Upper lobe of left lung (tissue), 6 donors: Measurements from ENCODE around the gene C11orf52. TPM values are rescaled to one million over a fixed set of nuclear protein-coding genes. Genes with fewer than 3 reads are reported as not detected.

Experiments
- ATAC-seq, 2 donors: fragments of 200-7000 bp; cut with Tn5 transposase; one replicate each; pipeline ENCODE4 v1.9.1; 2022; ENCODE audit warnings: mild to moderate bottlenecking in 2 of 2, moderate library complexity in 2 of 2; ENCODE audit not compliant: low FRiP score in 2 of 2
- DNase-seq, 2 donors: peaks; one replicate each; pipeline ENCODE4 v3.0.0-alpha.2; 2019 to 2020
- H3K27ac ChIP-seq, 4 donors: fragments of 200-600 bp; sonication (generic); one replicate each; pipeline ENCODE4 v1.5.1; 2016 to 2019
- H3K27me3 ChIP-seq, 4 donors: fragments of 200-600 bp; sonication (generic); one replicate each; pipeline ENCODE4 v1.5.1; 2017 to 2019
- H3K36me3 ChIP-seq, 4 donors: fragments of 200-600 bp; sonication (generic); one replicate each; pipeline ENCODE4 v1.5.1; 2016 to 2019
- H3K4me1 ChIP-seq, 4 donors: fragments of 200-600 bp; sonication (generic); one replicate each; pipeline ENCODE4 v1.5.1; 2018 to 2019
- H3K4me3 ChIP-seq, 4 donors: fragments of 200-600 bp; sonication (generic); one replicate each; pipeline ENCODE4 v1.5.1; 2017 to 2019; ENCODE audit warnings: mild to moderate bottlenecking in 2 of 4, moderate library complexity in 1 of 4
- H3K9me3 ChIP-seq, 4 donors: fragments of 200-600 bp; sonication (generic); one replicate each; pipeline ENCODE4 v1.5.1; 2018 to 2019
- CTCF ChIP-seq, 6 experiments: fragments of 450-650 bp in 4 of 6; fragments of 200-600 bp in 2 of 6; sonication (generic) in 2 of 6; IDR thresholded peaks; one replicate each; pipeline ENCODE4 v1.5.1; 2016 to 2019; ENCODE audit warnings: antibody characterized with exemption in 6 of 6
- EP300 ChIP-seq, 4 donors: sonication (generic); formaldehyde crosslinking; IDR thresholded peaks; one replicate each; pipeline ENCODE4 v1.5.1; 2017; ENCODE audit warnings: antibody characterized with exemption in 4 of 4, control low read depth in 2 of 4
- POLR2A ChIP-seq, 4 donors: fragments of 450-650 bp; IDR thresholded peaks; one replicate each; pipeline ENCODE4 v1.5.1; 2016 to 2017; ENCODE audit warnings: antibody characterized with exemption in 4 of 4, mild to moderate bottlenecking in 2 of 4
- POLR2AphosphoS5 ChIP-seq, 2 donors: sonication (generic); formaldehyde crosslinking; IDR thresholded peaks; one replicate each; pipeline ENCODE4 v1.5.1; 2017; ENCODE audit warnings: antibody characterized with exemption in 2 of 2
- WGBS, 2 donors: methylation state at CpG; one replicate each; pipeline ENCODE4 v1.1.5; 2017 to 2018; 5-methylcytosine and 5-hydroxymethylcytosine counted together
- total RNA-seq, 6 donors: library from RNA; depleted of rRNA in 4 of 6; stranded (reverse); fragments of >200 nt in 4 of 6; gene quantifications; one replicate each; pipeline versions ENCODE4 v1.1.0 to v1.2.1, GENCODE V29; 2016 to 2021
- donor health status: DM: no; HTN: no; CAD: no; lungs with moderate emphysema.
- donor health status: DM: no; HTN: yes; CAD: no; lungs with severe emphysema.

Gene C11orf52
- total RNA-seq, 6 donors from 2014 or later: 7.1 to 26.7 (median 11.3) TPM

DNA sequence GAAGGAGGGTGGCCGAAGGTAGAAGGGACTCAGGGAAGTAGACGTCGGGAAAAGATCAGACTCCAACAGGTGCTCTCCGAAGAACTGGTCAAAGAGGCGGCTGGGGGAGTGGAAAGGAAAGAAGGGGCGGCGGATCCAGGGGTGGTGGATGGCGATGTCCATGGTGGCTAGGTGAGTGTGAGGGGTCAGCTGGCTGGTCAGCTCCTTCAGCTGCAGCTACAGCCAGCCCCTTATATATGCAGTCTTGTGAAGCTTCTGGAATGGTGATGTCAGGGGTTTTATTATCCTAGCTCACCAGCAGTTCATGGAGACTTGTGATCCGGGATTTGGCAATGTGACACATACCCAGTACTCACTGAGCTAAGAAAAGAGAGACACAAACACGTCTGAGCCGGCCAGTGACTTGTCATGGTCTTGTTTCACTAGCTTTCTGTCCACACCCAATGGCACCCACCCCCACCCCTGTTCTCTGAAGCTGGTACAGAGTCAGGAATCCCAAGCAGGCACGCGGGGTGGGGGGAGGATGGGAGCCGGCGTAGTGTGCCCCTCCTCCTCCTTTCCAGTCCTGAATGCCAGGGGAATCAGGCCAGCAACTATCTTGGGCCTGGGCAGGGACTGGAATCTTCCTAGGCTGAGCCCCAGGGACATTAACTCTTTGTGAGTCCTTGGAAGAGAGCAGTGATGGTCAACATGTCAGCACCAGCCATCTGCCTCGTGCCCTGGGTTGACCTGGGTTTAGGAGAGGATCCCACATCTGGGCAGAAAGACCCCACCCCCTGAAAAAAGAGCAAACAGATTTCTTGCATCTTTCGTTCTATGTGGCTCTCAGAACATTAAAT is 6.9 kb upstream of the C11orf52 start, which contains the start of gene CRYAB:
Gene CRYAB (minus strand): TSS at position 208 of the 839 bp plus-strand sequence. CDS start 46 bp downstream, at position 162.
- DNase-seq (peak; percentile 64 to 75), ATAC-seq (peak; percentile 75 to 84)
- Histone ChIP-seq H3K4me1 (peaks cover 0 to 14% (median 7%) of the 10 kb centered on the region in 4 donors), H3K36me3 (no peaks in the 10 kb centered on the region), H3K9me3 (no peaks in the 10 kb centered on the region), H3K4me3 (peak within 1 kb of the TSS; percentile 19 to 53 (median 46)), H3K27ac (peak within 1 kb of the TSS; percentile 75 to 88 (median 85)), H3K27me3 (peaks cover 0 to 4% (median 0%) of the 10 kb centered on the region in 4 donors)
- TF ChIP-seq POLR2AphosphoS5 (IDR thresholded peaks at IDR 0.05) (peak; percentile 47 to 64), POLR2A (IDR thresholded peaks at IDR 0.05) (peak in 1 of 4 donors; percentile 13), EP300 (IDR thresholded peaks at IDR 0.05) (no peak), CTCF (IDR thresholded peaks at IDR 0.05) (no peak)
- WGBS, 2 donors: 44 to 47% methylated on average over 15 to 17 of the region's 17 CpGs

GRCh38 chr11:111912535-111912934 is 6.2 kb upstream of the C11orf52 start, which contains the start of gene HSPB2:
HSPB2 (plus strand) TSS chr11:111912734; CDS start chr11:111912830, 96 bp downstream.
- TF ChIP-seq POLR2A (IDR thresholded peaks at IDR 0.05) (no peak), POLR2AphosphoS5 (IDR thresholded peaks at IDR 0.05) (no peak), EP300 (IDR thresholded peaks at IDR 0.05) (no peak), CTCF (IDR thresholded peaks at IDR 0.05) (no peak)
- peaks cover 0 to 4% (median 0%) of the 10 kb centered on the region in 4 donors for H3K27me3 ChIP-seq
- H3K36me3 ChIP-seq: no peaks in the 10 kb centered on the region
- WGBS, 2 donors: 8 to 10% methylated on average over 13 to 23 of the region's 26 CpGs
- H3K4me1 ChIP-seq: peaks cover 0 to 14% (median 7%) of the 10 kb centered on the region in 4 donors
- H3K27ac ChIP-seq: peak within 1 kb of the TSS; percentile 75 to 88 (median 85)
- H3K9me3 ChIP-seq: no peaks in the 10 kb centered on the region
- H3K4me3 ChIP-seq: peak within 1 kb of the TSS; percentile 20 to 53 (median 46)
- DNase-seq: peak in 1 of 2 donors; percentile 76
- peak in 1 of 2 donors; percentile 17 for ATAC-seq

DNA sequence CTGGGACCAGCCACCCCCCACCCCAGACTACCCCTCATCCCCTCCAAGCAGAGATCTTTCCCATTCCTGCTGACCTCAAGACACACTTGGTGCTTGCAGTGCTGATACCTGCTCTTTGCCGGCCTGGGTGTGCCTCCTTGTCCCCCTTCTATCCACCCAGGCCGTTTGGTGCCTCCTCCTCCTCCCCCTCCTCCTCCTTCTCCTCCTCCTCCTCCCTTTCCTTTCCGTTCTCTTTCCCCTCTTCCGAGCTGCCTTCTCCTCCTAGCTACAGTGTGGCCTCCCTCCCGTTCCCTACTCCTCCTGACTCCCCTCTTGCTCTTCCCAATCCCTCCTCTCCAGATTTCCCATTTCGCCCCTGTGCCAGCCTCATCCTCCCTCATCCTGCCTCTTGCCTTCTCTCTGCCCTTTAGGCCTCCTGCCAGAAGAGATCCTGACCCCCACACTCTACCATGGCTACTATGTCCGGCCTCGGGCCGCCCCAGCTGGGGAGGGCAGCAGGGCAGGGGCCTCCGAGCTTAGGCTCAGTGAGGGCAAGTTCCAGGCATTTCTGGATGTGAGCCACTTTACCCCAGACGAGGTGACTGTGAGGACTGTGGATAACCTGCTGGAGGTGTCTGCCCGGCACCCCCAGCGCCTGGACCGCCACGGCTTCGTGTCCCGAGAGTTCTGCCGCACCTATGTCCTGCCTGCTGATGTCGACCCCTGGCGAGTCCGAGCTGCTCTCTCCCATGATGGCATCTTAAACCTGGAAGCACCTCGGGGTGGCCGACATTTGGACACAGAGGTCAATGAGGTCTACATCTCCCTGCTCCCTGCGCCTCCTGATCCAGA is 5.5 kb upstream of the C11orf52 start:
- peak in 1 of 2 donors; percentile 78 for DNase-seq
- no peak for TF ChIP-seq EP300 (IDR thresholded peaks at IDR 0.05)
- no peak for TF ChIP-seq POLR2AphosphoS5 (IDR thresholded peaks at IDR 0.05)
- no peak for TF ChIP-seq POLR2A (IDR thresholded peaks at IDR 0.05)
- no peak for TF ChIP-seq CTCF (IDR thresholded peaks at IDR 0.05)
- H3K4me3 ChIP-seq: peak overlapping the region; percentile 20 to 53 (median 46)
- peaks cover 0 to 18% (median 9%) of the 10 kb centered on the region in 4 donors for H3K4me1 ChIP-seq
- 60 to 73% methylated on average over 14 to 24 of the region's 24 CpGs for WGBS, 2 donors
- H3K9me3 ChIP-seq: no peaks in the 10 kb centered on the region
- peak in 1 of 2 donors; percentile 70 for ATAC-seq
- H3K27ac ChIP-seq: peak overlapping the region; percentile 75 to 88 (median 85)
- H3K36me3 ChIP-seq: no peaks in the 10 kb centered on the region
- H3K27me3 ChIP-seq: peaks cover 0 to 4% (median 0%) of the 10 kb centered on the region in 4 donors

DNA sequence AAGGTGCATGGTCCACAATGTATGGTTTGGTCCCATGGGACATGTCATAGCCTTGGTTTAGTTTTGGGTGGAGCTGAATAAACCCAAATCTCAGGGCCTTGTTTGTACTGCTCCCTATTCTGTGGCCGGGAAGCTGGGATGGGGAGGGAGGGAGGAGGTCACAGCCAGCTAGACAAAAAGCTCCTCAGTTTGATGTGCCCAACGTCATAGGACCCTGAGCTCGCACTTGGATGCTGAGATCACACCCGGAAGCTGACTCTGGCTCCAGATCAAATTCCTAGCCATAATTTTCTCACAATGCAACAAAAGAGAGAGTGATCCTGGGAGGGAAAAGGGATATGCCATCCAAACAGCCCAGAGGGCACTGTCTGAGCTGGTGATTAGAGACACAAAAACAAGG is 4.7 kb upstream of the C11orf52 start:
- H3K27ac ChIP-seq: peak overlapping the region; percentile 75 to 88 (median 85)
- no peaks in the 10 kb centered on the region for H3K36me3 ChIP-seq
- H3K27me3 ChIP-seq: peaks cover 0 to 4% (median 0%) of the 10 kb centered on the region in 4 donors
- peaks cover 0 to 18% (median 10%) of the 10 kb centered on the region in 4 donors for H3K4me1 ChIP-seq
- TF ChIP-seq CTCF (IDR thresholded peaks at IDR 0.05): no peak
- peak in 1 of 4 donors; percentile 30 for TF ChIP-seq POLR2A (IDR thresholded peaks at IDR 0.05)
- TF ChIP-seq POLR2AphosphoS5 (IDR thresholded peaks at IDR 0.05): peak; percentile 9 to 11
- no peak for TF ChIP-seq EP300 (IDR thresholded peaks at IDR 0.05)
- no peaks in the 10 kb centered on the region for H3K9me3 ChIP-seq
- 44 to 67% methylated on average over 4 of the region's 4 CpGs for WGBS, 2 donors
- DNase-seq (no peak), ATAC-seq (peak in 1 of 2 donors; percentile 67)
- H3K4me3 ChIP-seq: peak overlapping the region in 3 of 4 donors; percentile 39 to 53 (median 52)
